Ascending aorta (tissue), 2 donors: ENCODE measurements around the gene DENND1C. TPM values are rescaled to one million over a fixed set of nuclear protein-coding genes. Genes with fewer than 3 reads are reported as not detected.

Experiments used
- DNase-seq, 2 donors: peaks; one replicate each; pipeline ENCODE4 v3.0.0-alpha.2; 2019; ENCODE audit warnings: low spot score in 2 of 2
- H3K27ac ChIP-seq, 2 donors: fragments of 200-600 bp; sonication (generic); one replicate each; pipeline ENCODE4 v1.5.1; 2016 to 2017; ENCODE audit warnings: mild to moderate bottlenecking in 1 of 2
- H3K27me3 ChIP-seq: fragments of 200-600 bp; sonication (generic); one replicate; pipeline ENCODE4 v1.5.1; 2017
- H3K36me3 ChIP-seq, 2 donors: fragments of 200-600 bp; sonication (generic); one replicate each; pipeline ENCODE4 v1.5.1; 2016
- H3K4me1 ChIP-seq, 2 donors: fragments of 200-600 bp; sonication (generic); one replicate each; pipeline ENCODE4 v1.5.1; 2016 to 2017; ENCODE audit warnings: mild to moderate bottlenecking in 1 of 2
- H3K4me3 ChIP-seq, 2 donors: fragments of 200-600 bp; sonication (generic); one replicate each; pipeline ENCODE4 v1.5.1; 2016 to 2017; ENCODE audit warnings: mild to moderate bottlenecking in 1 of 2
- H3K9me3 ChIP-seq, 2 donors: fragments of 200-600 bp; sonication (generic); one replicate each; pipeline ENCODE4 v1.5.1; 2016
- CTCF ChIP-seq, 3 experiments: fragments of 200-600 bp in 2 of 3; fragments of 450-650 bp in 1 of 3; sonication (generic) in 2 of 3; IDR thresholded peaks; one replicate each; pipeline ENCODE4 v1.5.1; 2016 to 2019; ENCODE audit warnings: antibody characterized with exemption in 3 of 3, mild to moderate bottlenecking in 1 of 3, moderate library complexity in 1 of 3
- intact Hi-C: fragments of 100-400 bp; cut with DNase I; formaldehyde crosslinking; loops from one replicate; pipeline ENCODE4 v1.15.1; 2023
- total RNA-seq: library from RNA; depleted of rRNA; stranded (reverse); fragments of >200 nt; gene quantifications from one replicate; pipeline ENCODE4 v1.1.0, GENCODE V29; 2016

Gene DENND1C
- total RNA-seq, 1 donor from 2014 or later = 24.4 TPM

DNA sequence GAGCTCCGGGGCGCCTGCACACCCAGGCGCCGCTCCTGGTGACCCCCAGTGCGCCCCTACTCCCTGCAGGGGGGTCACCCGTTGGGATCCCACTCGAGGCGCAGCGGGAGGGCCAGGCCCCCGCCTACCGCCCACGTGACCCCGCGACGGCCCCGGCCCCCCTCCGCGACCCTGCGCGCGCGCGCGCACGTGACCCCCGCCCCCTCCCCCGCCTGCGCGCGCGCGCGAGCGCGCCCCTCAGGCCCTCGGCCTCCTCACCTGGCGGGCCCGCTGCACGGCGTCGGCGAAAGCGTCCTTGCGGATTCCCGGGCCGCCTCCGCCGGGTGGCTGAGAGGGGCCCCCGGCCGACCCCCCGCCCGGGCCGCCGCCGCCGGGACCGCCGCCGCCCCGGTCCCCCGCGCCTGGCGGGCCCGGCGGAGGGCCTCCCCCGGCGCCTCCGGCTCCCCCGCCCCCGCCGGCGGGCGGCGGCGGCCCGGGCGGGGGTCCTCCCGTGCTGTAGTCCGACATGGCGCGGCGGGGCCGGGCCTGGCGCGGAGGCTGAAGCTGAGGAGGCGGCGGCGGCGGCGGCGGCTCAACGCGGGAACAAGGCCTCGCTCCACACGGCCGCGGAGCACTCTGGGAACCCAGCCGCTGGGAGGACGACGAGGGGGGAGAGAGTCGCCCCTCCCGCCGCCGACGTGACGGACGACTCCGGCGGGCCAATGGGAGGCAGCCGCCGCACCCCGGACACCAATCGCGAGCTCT lies 57.2 kb downstream of the DENND1C start, which contains the start of gene KHSRP:
TSS of gene KHSRP (minus strand) at position 617 of the 744 bp plus-strand sequence. CDS start at position 507, 110 bp downstream.
- peak within 1 kb of the TSS; percentile 83 to 87 for H3K27ac ChIP-seq
- no peaks in the 10 kb centered on the region for H3K27me3 ChIP-seq
- peaks cover 13 to 21% of the 10 kb centered on the region in 2 donors for H3K4me1 ChIP-seq
- H3K9me3 ChIP-seq = no peaks in the 10 kb centered on the region
- no peak for TF ChIP-seq CTCF (IDR thresholded peaks at IDR 0.05)
- peaks cover 19 to 21% of the 10 kb centered on the region in 2 donors for H3K36me3 ChIP-seq
- intact Hi-C loops = loop anchor here (1.0 to 10.0 kb wide), 4 partner anchors 31 to 520 kb away; partner anchors contain the start of genes GPR108, GTF2F1, NDUFA11 and TRIP10
- no peak for DNase-seq
- H3K4me3 ChIP-seq = peak within 1 kb of the TSS; percentile 89 to 95

DNA sequence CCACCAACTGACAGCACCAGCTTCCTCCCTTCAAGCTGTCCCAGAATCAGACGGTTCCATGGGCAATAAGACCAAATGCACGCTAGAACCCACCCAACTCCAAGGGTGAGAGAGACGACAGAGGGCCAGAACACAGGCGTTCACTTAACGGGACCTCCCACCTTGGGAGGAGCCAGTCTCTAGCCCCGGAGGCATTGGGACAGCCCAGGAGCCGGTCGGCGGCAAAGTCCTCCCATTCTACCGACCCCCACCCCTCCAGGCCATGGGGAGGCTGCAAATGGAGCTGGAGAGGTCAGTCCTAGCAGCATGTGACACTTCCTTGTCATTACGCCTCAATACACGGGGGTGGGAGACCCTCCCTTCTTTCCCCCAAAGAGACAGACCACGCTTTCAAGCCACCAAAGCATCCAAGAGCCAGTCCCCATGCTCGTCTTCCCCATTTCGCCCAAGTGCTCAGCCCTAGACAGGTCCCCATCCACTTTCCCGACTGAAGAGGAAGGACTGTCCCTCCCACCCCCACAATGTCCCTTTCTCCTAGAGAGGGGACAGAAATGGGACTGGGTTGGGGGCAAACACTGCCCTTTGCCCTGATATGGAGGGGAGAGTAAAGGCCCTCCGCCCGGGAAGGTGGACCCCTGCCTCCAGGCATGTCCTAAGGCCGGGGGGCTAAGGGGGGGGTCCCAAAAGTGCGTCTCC lies 57.9 kb downstream of the DENND1C start:
- H3K4me1 ChIP-seq = peaks cover 13 to 21% of the 10 kb centered on the region in 2 donors
- intact Hi-C loops = loop anchor here (1.0 to 10.0 kb wide), 4 partner anchors 30 to 519 kb away; partner anchors contain the start of genes GPR108, GTF2F1, NDUFA11 and TRIP10
- no peaks in the 10 kb centered on the region for H3K9me3 ChIP-seq
- no peak for TF ChIP-seq CTCF (IDR thresholded peaks at IDR 0.05)
- H3K27ac ChIP-seq = peak overlapping the region; percentile 32 to 69
- peak in 1 of 2 donors; percentile 69 for DNase-seq
- no peaks in the 10 kb centered on the region for H3K27me3 ChIP-seq
- H3K4me3 ChIP-seq = peak overlapping the region; percentile 89 to 95
- H3K36me3 ChIP-seq = peaks cover 26 to 28% of the 10 kb centered on the region in 2 donors

DNA sequence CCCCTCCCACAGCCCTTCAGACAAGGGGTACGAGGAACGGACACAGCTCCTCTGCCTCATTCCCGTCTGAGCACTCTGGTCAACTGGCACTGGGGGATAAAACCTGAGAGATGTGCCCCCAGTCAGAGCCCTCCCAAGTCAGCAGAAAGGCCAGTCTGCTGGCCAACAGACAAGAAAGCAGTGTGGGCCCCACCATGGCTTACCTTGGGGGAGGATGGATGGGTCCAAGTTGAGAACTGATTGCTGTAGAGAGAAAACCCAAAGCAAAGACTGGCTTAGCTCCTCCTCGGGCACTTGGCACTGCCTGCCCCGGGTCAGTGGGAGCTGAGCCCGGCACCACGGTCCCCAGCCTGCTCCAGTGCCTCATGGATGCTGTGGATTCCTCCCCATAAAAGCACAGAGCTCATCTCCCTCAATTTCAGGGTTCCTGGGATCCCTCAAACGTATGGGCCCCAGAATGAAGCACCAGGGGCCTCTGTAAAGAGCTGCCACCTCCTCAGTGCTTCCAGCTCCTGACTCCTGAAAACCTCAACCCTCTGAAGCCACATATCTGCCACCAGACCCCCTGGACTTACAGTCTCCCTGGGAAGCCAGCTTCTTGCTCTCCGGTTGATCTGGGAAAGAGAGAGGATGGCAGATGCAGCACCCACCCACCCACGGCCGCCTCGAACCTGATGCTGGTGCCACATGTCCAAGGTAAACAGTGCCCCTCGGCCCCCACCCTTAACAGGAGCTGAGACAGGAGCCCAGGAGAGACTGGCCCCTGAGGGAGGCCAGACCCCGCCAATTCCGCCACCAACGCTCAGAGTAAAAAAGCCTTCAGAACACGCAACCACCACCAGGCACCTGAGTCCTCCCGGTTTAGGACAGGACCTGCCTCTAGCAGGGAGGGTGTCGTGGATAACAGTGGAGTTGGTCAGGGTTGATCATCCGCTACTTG lies 60.2 kb downstream of the DENND1C start:
- H3K36me3 ChIP-seq = peaks cover 49 to 51% of the 10 kb centered on the region in 2 donors

GRCh38 chr19:6418562-6418932 lies 63.0 kb downstream of the DENND1C start:
- no peak for DNase-seq
- TF ChIP-seq CTCF (IDR thresholded peaks at IDR 0.05) = no peak
- Histone ChIP-seq H3K27me3 (no peaks in the 10 kb centered on the region), H3K4me3 (no peak overlapping the region), H3K27ac (no peak overlapping the region), H3K4me1 (peaks cover 8 to 15% of the 10 kb centered on the region in 2 donors), H3K9me3 (no peaks in the 10 kb centered on the region), H3K36me3 (peaks cover 74 to 76% of the 10 kb centered on the region in 2 donors)
- intact Hi-C loops = no loop called here

More for the DNA sequence above, 60.2 kb downstream of the DENND1C start:
- no peak overlapping the region for H3K27ac ChIP-seq
- H3K4me3 ChIP-seq = no peak overlapping the region
- no peak for DNase-seq
- TF ChIP-seq CTCF (IDR thresholded peaks at IDR 0.05) = no peak
- H3K4me1 ChIP-seq = peaks cover 13 to 21% of the 10 kb centered on the region in 2 donors
- no peaks in the 10 kb centered on the region for H3K9me3 ChIP-seq
- no peaks in the 10 kb centered on the region for H3K27me3 ChIP-seq
- intact Hi-C loops = loop anchor here (10.0 kb wide), 2 partner anchors 313 to 517 kb away; partner anchors contain the start of genes GPR108, NDUFA11, TRIP10 and VMAC
